ENCODE measurements around the gene HDAC9.

- TF ChIP-seq CTCF (IDR thresholded peaks at IDR 0.05) (no peak), POLR2A (IDR thresholded peaks at IDR 0.05) (no peak)
These were observed 70.7 kb downstream of the HDAC9 start for GRCh38 chr7:18566205-18566604.
